CD14-positive monocyte (primary cell): Measurements from ENCODE around the gene CHD6. TPM values are rescaled to one million over a fixed set of nuclear protein-coding genes. Genes with fewer than 3 reads are reported as not detected.

ENCODE experiments used
- DNase-seq, 3 donors: peaks; one replicate each; pipeline ENCODE4 v3.0.0-alpha.2; 2011 to 2022
- H2AFZ ChIP-seq: 2 replicates; pipeline ENCODE4 v1.6.0; 2012; ENCODE audit warnings: mild to moderate bottlenecking, low read depth, low read length, inconsistent platforms; ENCODE audit not compliant: insufficient read depth, poor library complexity, severe bottlenecking
- H3K27ac ChIP-seq, 2 donors: 1 replicate in 1 of 2; 2 replicates in 1 of 2; pipeline ENCODE4 v1.5.1; 2012 to 2013; ENCODE audit warnings: low read length in 2 of 2, control low read depth in 1 of 2, inconsistent platforms in 1 of 2, low read depth in 1 of 2, mild to moderate bottlenecking in 1 of 2
- H3K27me3 ChIP-seq, 2 donors: one replicate each; pipeline versions ENCODE4 v1.6.0 to v1.6.1; 2011 to 2013; ENCODE audit warnings: low read length in 2 of 2; ENCODE audit not compliant: control insufficient read depth in 2 of 2, insufficient read depth in 2 of 2
- H3K36me3 ChIP-seq, 2 donors: replicated peaks in 1 of 2; 1 replicate in 1 of 2; 2 replicates in 1 of 2; pipeline versions ENCODE4 v1.5.1 to v1.6.1; 2012 to 2013; ENCODE audit warnings: low read length in 2 of 2, control low read depth in 1 of 2, inconsistent platforms in 1 of 2, mild to moderate bottlenecking in 1 of 2; ENCODE audit not compliant: insufficient read depth in 2 of 2, control insufficient read depth in 1 of 2
- H3K4me1 ChIP-seq, 2 donors: 1 replicate in 1 of 2; 2 replicates in 1 of 2; pipeline versions ENCODE4 v1.5.1 to v1.6.1; 2012 to 2013; ENCODE audit warnings: low read length in 2 of 2, control low read depth in 1 of 2, inconsistent platforms in 1 of 2, mild to moderate bottlenecking in 1 of 2, moderate library complexity in 1 of 2; ENCODE audit not compliant: insufficient read depth in 2 of 2, control insufficient read depth in 1 of 2
- H3K4me2 ChIP-seq: replicated peaks from 2 replicates; pipeline ENCODE3; 2012; ENCODE audit warnings: low read length, moderate library complexity, mild to moderate bottlenecking; ENCODE audit not compliant: poor library complexity, severe bottlenecking; ENCODE audit errors: extremely low read depth
- H3K4me3 ChIP-seq, 3 experiments: fragments of 200-600 bp in 1 of 3; sonication (generic) in 1 of 3; replicated peaks in 1 of 3; 1 replicate in 2 of 3; 2 replicates in 1 of 3; pipeline ENCODE4 v1.5.1; 2011 to 2013; ENCODE audit warnings: low read length in 3 of 3, mild to moderate bottlenecking in 3 of 3, control low read depth in 2 of 3, low read depth in 2 of 3, inconsistent platforms in 1 of 3, moderate library complexity in 1 of 3
- H3K79me2 ChIP-seq: 2 replicates; pipeline ENCODE4 v1.6.0; 2012; ENCODE audit warnings: mild to moderate bottlenecking, control low read depth, inconsistent platforms, low read length, moderate library complexity; ENCODE audit not compliant: insufficient read depth
- H3K9ac ChIP-seq: 2 replicates; pipeline ENCODE4 v1.6.0; 2017; ENCODE audit warnings: low read length, mild to moderate bottlenecking; ENCODE audit not compliant: insufficient read depth, poor library complexity, severe bottlenecking
- H3K9me3 ChIP-seq, 2 donors: replicated peaks in 1 of 2; 1 replicate in 1 of 2; 2 replicates in 1 of 2; pipeline versions ENCODE4 v1.5.1 to v1.6.1; 2012 to 2013; ENCODE audit warnings: low read length in 2 of 2, control low read depth in 1 of 2; ENCODE audit not compliant: control insufficient read depth in 1 of 2, insufficient read depth in 1 of 2
- H4K20me1 ChIP-seq: 2 replicates; pipeline ENCODE4 v1.6.0; 2012; ENCODE audit warnings: mild to moderate bottlenecking, low read length, control low read depth, moderate library complexity; ENCODE audit not compliant: insufficient read depth
- H3K27ac Mint-ChIP-seq, 7 donors: one replicate each; pipeline ENCODE4 v1.8.0; 2020; ENCODE audit warnings: mild to moderate bottlenecking in 7 of 7, mixed read lengths in 7 of 7, moderate library complexity in 6 of 7, inconsistent platforms in 2 of 7
- H3K27me3 Mint-ChIP-seq, 3 donors: one replicate each; pipeline ENCODE4 v1.8.0; 2021 to 2022; ENCODE audit warnings: low read depth in 3 of 3, mild to moderate bottlenecking in 3 of 3, mixed read lengths in 3 of 3, moderate library complexity in 3 of 3, inconsistent platforms in 1 of 3
- H3K36me3 Mint-ChIP-seq, 2 donors: one replicate each; pipeline ENCODE4 v1.8.0; 2020; ENCODE audit warnings: mixed read lengths in 2 of 2, inconsistent platforms in 1 of 2, mild to moderate bottlenecking in 1 of 2
- H3K4me1 Mint-ChIP-seq: one replicate; pipeline ENCODE4 v1.8.0; 2020; ENCODE audit warnings: mild to moderate bottlenecking, mixed read lengths
- H3K4me3 Mint-ChIP-seq, 2 donors: one replicate each; pipeline ENCODE4 v1.8.0; 2020; ENCODE audit warnings: mild to moderate bottlenecking in 2 of 2, mixed read lengths in 2 of 2, moderate library complexity in 1 of 2
- H3K9me3 Mint-ChIP-seq, 7 donors: one replicate each; pipeline ENCODE4 v1.8.0; 2020 to 2022; ENCODE audit warnings: mixed read lengths in 7 of 7, mild to moderate bottlenecking in 6 of 7, moderate library complexity in 6 of 7, inconsistent platforms in 2 of 7
- CTCF ChIP-seq: fragments of 200-600 bp; IDR thresholded peaks from one replicate; pipeline ENCODE4 v1.8.0; 2022; ENCODE audit warnings: antibody characterized with exemption, mild to moderate bottlenecking
- WGBS: methylation state at CpG from one replicate; pipeline ENCODE4 v1.1.5; 2013; ENCODE audit warnings: missing lambda C conversion rate; ENCODE audit not compliant: insufficient coverage; 5-methylcytosine and 5-hydroxymethylcytosine counted together
- intact Hi-C, 2 donors: fragments of 100-400 bp; cut with micrococcal nuclease; formaldehyde crosslinking; loops; one replicate each; pipeline versions ENCODE4 v1.15.0 to v1.15.1; 2023
- polyA plus RNA-seq, 3 donors: library from polyadenylated mRNA; depleted of rRNA in 1 of 3; unstranded in 2 of 3; stranded (reverse) in 1 of 3; fragments of 300-500 nt in 2 of 3; fragments of >200 nt in 1 of 3; fragmentation: Illumina TruSeq in 2 of 3; gene quantifications; 1 replicate in 2 of 3; 2 replicates in 1 of 3; pipeline ENCODE4 v1.2.3, GENCODE V29; 2012 to 2021

Gene CHD6
- polyA plus RNA-seq, 3 donors = 12.9 to 19.6 (median 13.0) TPM

DNA sequence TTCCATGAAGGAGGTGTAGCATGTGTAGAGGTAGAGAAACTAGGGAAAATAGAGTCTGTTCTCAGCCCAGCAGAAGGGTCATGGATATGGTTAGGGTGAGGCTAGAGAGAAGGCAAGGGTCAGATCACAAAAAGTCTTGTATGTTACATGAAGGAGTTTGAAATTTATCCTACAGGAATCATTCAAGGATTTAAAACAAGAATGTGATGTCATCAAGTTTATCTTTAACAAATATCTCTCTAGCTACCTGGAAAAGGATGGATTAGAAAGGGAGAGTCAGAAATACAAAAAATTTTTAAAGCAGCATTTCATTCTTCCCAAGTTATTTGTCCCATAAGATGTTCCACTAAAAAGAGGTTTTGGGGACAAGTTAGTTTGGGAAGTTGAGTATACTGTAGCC is 4.4 kb upstream of the CHD6 start:
- Histone ChIP-seq H3K4me2 (no peak overlapping the region), H2AFZ (no peak overlapping the region), H4K20me1 (peaks cover under 1% of the 10 kb centered on the region), H3K9me3 (no peaks in the 10 kb centered on the region), H3K4me1 (peaks cover 14 to 22% of the 10 kb centered on the region in 2 donors), H3K27me3 (no peaks in the 10 kb centered on the region), H3K36me3 (no peaks in the 10 kb centered on the region), H3K27ac (no peak overlapping the region), H3K79me2 (peaks cover 1% of the 10 kb centered on the region), H3K9ac (no peak overlapping the region), H3K4me3 (no peak overlapping the region)
- Mint-ChIP-seq H3K27ac (no peak overlapping the region), H3K4me3 (no peak overlapping the region), H3K9me3 (peaks cover 0 to under 1% (median under 1%) of the 10 kb centered on the region in 7 donors), H3K27me3 (peaks cover 7 to 14% (median 10%) of the 10 kb centered on the region in 3 donors), H3K36me3 (no peaks in the 10 kb centered on the region), H3K4me1 (peaks cover 17% of the 10 kb centered on the region)
- no peak for DNase-seq
- intact Hi-C loops = no loop called here
- TF ChIP-seq CTCF = no peak

DNA sequence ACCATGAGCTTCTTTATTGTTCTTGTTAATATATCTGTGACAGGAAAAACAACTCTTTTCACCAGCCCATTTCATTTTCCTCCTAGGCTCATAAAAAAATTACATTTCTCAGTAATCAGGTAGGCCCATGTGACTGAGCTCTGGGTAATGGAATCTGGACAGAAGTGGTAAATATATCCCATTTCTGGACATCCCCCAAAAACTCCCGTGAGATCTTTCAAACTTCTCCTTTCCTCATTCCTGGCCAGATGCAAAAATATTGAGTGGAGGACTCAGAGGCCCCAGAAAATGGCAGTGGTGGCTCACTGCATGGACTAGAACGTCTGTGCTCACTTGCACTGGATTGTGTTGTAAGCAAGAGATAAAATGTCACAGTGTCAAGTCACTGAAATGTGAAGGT is 3.8 kb upstream of the CHD6 start:
- H3K9ac ChIP-seq = no peak overlapping the region
- Mint-ChIP-seq H3K36me3 (no peaks in the 10 kb centered on the region), H3K27ac (no peak overlapping the region), H3K4me1 (peaks cover 22% of the 10 kb centered on the region), H3K27me3 (peaks cover 7 to 14% (median 10%) of the 10 kb centered on the region in 3 donors), H3K4me3 (no peak overlapping the region), H3K9me3 (no peaks in the 10 kb centered on the region)
- no peak for TF ChIP-seq CTCF
- 80% methylated on average over 1 of the region's 2 CpGs for WGBS
- H3K9me3 ChIP-seq = no peaks in the 10 kb centered on the region
- no peak overlapping the region for H3K27ac ChIP-seq
- H4K20me1 ChIP-seq = peaks cover 5% of the 10 kb centered on the region
- intact Hi-C loops = no loop called here
- H3K36me3 ChIP-seq = no peaks in the 10 kb centered on the region
- no peak overlapping the region for H3K4me2 ChIP-seq
- no peak overlapping the region for H2AFZ ChIP-seq
- no peak overlapping the region for H3K4me3 ChIP-seq
- H3K4me1 ChIP-seq = peaks cover 20 to 28% of the 10 kb centered on the region in 2 donors
- DNase-seq = peak in 1 of 3 donors; percentile 38
- peaks cover 8% of the 10 kb centered on the region for H3K79me2 ChIP-seq
- H3K27me3 ChIP-seq = no peaks in the 10 kb centered on the region
